Measurements from ENCODE around the gene NYAP2.

The NYAP2 gene

GRCh38 chr2:225616848-225617247, 217.3 kb downstream of the NYAP2 start:
- DNase-seq (ENCODE audit: low spot score): no peak

DNA sequence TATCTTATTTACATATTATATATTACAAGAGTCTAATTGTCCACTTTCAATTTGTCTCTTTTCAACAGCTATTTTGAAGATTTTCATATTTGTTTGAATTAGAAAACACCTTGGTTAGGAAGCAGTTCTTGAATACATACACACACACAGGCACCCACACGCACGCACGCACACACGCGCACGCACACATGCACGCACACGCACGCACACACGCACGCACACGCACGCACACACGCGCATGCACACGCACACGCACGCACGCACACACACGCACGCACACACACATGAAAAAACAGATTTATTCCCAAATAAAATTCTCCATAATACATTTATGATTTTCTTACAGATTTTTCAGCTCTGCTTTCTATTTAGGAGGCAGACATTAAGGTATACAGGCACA, 220.7 kb downstream of the NYAP2 start:
- DNase-seq (ENCODE audit: low spot score): no peak

DNA sequence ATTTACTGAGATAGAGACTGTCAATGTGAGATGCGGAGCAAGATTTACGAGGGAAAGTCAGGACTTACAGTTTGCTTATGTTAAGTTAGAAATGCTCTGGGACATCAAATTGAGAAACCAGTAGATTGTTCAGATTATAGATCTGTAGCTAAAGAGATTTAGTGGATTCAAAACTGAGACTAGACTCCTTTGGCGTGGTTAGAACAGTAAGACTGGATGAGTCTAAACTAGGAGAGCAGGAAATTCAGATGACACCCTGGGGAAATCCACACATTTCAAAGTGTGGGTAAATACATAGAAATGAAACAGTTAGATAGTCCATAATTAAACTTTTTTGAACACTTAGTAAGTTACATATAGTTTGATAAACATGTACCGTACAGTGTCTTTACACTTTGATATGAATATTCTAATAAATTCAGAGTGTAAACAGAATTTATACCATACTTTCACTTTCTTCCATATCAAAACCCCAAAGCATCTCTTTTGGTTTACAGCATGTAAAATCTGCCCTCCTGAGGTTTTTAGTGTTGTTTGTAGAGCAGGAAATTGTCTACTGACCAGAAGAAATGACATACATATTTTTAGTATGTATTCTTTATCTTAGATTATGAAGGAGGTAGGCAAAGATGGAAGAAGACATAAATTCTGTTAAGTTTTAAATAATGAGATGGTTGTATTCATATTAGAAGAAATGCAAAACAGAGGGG, 231.5 kb downstream of the NYAP2 start:
- DNase-seq (ENCODE audit: low spot score): no peak

DNA sequence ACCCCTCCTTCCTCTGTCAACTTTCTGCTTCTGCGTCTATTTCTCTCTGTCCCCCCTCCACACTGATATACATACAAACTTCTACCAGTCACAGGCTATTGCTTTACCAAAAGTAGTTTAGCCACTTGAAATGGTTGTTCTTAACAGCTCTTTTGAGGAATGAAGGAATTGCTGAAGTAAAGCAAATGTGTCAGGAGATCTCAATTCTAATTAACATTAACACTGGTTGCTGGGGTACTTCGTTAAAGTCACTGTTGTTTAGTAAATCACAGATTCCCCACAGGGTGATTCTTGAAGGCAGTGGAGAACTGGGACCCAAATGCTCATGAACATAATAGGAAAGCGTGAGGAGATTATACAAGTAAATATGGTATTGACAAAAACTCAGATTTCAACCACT, 232.8 kb downstream of the NYAP2 start:
- DNase-seq (ENCODE audit: low spot score): no peak

DNA sequence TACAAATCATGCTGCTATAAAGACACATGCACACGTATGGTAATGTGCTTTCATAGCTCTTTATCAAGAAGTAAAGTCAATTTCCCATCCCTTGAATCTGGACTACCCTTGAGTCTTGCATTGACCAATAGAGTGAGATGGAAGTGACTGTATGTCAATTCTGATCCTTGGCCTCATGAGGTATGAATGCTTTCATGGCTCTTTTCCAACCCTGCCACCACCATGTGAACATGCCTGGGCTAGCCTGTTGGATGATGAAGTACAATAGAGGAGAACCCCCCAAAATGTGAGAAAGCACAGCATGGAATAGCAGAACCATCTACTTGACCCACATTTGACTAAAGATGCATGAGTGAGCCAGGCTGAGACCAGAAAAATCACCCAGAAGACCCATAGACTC, 237.0 kb downstream of the NYAP2 start:
- DNase-seq (ENCODE audit: low spot score): no peak

- no peak for DNase-seq (ENCODE audit: low spot score)
These were observed 237.7 kb downstream of the NYAP2 start for GRCh38 chr2:225637259-225637658.

DNA sequence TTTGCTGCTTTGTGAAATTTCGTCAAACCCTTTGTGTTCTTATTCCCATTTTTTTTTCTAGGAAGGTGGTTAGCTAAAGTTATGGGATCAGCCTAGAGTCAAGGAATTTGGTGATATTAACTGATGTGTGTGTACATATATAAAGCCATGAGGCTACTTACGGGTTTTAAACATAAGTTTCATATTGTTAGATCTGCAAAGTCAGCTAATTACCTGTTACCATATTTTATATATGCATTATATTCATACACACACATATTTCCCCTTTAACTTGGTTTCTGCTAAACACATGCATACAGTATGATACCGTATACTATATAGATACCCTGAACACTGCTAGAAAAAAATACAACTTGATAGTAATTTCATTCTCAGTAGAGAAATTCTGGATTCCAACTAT, 241.0 kb downstream of the NYAP2 start:
- DNase-seq (ENCODE audit: low spot score): no peak

GRCh38 chr2:225649274-225649673, 249.8 kb downstream of the NYAP2 start:
- DNase-seq (ENCODE audit: low spot score): no peak

- no peak for DNase-seq (ENCODE audit: low spot score)
These were observed 250.5 kb downstream of the NYAP2 start for GRCh38 chr2:225650041-225650440.

GRCh38 chr2:225660262-225661131, 261.0 kb downstream of the NYAP2 start:
- DNase-seq (ENCODE audit: low spot score): peak; percentile 31

DNA sequence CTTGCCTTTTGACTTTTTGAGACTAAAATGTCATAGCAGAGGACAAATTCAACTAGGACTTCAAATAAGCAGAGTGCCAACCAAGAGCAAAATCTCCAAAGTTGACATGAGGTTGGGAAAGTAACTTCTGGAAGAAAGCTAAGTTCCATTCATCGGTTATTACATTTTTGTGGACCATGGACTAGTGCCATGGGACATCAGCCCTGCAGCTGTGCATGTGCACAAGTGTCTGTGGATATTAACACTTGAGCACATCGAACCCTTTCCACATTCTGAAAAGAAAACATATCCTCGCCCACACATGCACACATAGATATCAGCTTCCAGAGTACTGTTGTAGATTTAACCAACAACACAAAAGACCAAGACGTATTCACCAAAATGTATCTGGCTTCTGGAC, 262.6 kb downstream of the NYAP2 start:
- no peak for DNase-seq (ENCODE audit: low spot score)

DNA sequence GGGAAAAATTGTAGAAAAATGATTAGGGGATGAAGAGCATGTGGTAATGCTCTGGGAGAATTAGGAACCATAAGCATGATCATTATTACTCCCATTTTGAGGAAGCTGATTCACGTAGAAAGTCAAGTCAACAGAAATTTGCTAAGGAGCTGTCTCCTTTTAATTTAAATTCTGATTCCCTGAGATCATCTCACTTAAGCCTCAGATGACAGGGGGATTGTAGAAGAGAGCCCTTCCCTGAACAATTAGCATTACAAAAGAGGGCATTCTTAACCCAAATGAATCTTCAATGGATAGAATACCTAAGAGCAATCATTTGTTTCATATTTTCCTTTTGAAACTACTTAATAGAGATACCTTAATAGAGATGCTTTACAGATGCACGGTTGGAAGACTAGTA, 267.9 kb downstream of the NYAP2 start:
- DNase-seq (ENCODE audit: low spot score): no peak

DNA sequence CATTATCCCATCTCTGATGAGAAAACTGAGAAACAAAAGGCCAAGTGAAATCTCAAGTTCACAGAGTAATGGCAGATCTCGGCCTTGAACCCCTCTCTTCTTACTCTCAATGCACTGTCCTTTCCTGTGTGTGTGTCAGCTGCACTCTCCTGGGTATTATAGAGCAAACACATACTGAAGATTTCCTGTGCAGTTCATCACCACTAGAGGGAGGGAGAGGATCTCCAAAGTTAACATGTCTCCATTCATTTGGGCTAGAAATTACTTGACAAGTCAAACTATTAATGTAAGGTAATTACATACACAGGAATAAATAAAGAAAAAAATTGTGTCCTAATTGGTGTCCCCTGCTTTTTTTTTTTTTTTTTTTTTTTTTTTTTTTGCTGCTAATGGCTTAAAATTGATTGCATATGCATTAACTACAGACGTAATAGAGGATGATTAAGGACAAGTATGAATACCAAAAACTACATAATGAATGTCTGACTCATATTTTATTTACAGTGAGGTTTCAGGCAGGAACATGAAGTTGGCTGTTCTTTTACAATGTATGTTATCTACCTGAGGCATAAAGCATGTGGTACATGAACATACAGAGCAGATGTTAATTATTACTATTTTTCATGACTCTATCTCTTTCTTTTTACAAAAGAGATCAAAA, 269.2 kb downstream of the NYAP2 start:
- peak; percentile 62 for DNase-seq (ENCODE audit: low spot score)

- DNase-seq (ENCODE audit: low spot score): peak; percentile 26
These were observed 270.8 kb downstream of the NYAP2 start for GRCh38 chr2:225670111-225670974.

DNA sequence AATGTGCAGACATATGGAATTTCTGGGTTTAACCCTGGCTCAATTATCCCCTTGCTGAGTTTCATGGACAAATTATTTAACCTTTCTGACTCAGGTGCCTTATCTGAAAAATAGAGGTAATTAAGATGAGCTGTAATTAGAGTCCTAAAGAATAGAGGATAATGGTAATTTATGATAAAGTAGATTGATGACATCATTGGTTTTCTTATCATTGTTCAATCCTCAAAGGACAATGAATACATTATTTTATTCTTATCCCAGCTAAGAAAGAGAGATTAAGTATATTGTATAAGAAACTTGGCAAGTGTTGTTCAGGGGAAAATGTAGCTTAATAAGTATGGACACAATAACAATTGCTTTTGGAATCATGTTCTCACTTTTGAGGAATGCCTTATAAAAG, 279.3 kb downstream of the NYAP2 start:
- no peak for DNase-seq (ENCODE audit: low spot score)

DNA sequence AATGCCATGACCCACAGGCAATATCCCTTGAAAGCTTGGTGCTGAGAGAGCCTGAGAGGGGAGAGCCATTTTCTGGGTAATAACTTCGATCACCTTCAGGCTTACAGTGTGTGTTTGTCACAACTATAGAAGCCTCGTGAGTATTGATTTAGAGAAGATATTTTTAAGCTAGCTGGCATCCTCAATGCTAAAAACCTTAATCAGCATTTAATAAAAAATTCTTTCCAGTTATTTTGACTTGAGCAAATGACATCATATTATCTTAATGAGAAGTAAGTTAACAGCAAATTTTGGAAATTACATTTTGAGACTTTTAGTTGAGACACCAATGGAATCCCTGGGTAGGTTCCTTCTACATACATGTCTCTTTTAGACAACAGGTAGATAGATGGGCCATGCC, 283.7 kb downstream of the NYAP2 start:
- DNase-seq (ENCODE audit: low spot score): no peak

DNA sequence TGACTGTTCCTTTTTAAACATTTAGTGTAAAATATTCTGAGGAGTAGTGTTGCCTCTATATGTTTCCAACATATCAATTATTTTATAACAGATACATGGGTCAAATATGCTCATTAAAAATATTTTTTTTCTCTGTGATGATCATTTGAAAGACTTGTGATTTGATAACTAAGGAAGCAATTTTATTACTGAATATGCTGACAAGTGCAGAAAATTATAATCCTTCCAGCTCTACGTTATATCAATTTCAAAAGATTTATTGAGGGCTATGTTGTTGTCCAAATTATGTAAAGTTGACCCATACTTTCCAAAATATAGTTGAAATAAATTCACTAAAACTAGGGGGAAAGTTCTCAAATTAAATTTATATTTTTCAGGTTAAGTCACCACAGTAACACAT, 290.6 kb downstream of the NYAP2 start:
- no peak for DNase-seq (ENCODE audit: low spot score)

DNA sequence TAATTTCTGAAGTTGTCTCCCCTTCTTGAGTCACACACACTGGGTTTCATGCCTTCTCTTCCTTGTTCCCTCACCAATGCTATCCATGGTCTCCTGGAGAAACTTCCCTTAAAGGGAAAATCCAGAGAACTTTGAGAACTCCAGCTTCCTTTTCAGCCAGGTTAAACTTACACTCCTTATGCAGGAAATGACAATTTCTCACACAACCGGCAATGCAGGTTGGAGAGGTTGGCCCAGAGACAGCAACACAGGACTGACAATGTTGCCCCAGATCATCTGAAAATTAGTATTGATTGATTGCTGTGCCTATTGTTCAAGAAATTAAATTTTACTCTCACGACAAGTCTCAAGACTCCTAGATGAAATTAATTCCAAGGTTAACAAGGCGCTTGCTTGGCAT, 292.2 kb downstream of the NYAP2 start:
- DNase-seq (ENCODE audit: low spot score): no peak

GRCh38 chr2:225693259-225693658, 293.7 kb downstream of the NYAP2 start:
- no peak for DNase-seq (ENCODE audit: low spot score)

- no peak for DNase-seq (ENCODE audit: low spot score)
These were observed 295.2 kb downstream of the NYAP2 start for GRCh38 chr2:225694664-225695063.

DNA sequence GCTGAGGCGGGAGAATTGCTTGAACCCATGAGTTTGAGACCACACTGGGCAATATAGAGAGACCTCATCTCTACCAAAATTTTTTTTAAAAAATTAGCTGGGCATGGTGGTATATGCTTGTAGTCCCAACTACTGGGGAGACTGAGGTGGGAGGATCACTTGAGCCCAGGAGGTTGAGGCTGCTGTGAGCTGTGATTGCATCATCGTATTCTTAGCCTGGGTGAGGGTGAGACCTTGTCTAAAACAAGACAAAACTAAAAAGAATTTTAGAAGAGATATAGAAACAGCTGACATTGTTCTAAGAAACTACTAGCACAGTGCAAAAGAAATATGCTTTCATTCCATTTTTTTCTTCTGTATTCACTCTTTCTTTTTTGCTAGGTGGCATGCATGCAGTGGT, 298.4 kb downstream of the NYAP2 start:
- no peak for DNase-seq (ENCODE audit: low spot score)
